ENCODE results near the gene SPRN.

DNA sequence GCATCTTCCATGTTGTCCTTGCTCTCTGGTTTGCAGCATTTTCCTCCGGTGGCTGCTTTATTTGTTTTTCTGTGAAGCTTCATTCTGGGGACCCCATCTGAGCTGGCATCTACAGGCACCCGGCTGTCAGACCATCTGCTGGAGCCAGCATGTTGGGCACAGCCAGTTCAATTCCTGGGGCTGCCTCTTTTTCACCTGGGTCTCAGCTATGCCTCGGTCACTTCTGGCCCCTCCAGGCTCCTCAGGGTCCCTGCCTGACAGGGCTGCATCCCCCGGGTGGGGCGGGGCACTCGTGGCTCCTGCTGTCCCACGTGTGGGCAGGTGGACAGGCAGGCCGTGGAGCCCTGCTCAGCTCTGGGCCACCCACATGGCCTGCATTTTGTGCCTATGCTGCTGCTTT lies 37.4 kb upstream of the SPRN start:
- TF ChIP-seq, protein P1, sequence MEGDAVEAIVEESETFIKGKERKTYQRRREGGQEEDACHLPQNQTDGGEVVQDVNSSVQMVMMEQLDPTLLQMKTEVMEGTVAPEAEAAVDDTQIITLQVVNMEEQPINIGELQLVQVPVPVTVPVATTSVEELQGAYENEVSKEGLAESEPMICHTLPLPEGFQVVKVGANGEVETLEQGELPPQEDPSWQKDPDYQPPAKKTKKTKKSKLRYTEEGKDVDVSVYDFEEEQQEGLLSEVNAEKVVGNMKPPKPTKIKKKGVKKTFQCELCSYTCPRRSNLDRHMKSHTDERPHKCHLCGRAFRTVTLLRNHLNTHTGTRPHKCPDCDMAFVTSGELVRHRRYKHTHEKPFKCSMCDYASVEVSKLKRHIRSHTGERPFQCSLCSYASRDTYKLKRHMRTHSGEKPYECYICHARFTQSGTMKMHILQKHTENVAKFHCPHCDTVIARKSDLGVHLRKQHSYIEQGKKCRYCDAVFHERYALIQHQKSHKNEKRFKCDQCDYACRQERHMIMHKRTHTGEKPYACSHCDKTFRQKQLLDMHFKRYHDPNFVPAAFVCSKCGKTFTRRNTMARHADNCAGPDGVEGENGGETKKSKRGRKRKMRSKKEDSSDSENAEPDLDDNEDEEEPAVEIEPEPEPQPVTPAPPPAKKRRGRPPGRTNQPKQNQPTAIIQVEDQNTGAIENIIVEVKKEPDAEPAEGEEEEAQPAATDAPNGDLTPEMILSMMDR (IDR thresholded peaks at IDR 0.05) = no peak
- no peak for TF ChIP-seq POLR2A (IDR thresholded peaks at IDR 0.05; ENCODE audit: low read depth)
- no peak for TF ChIP-seq POLR2AphosphoS5 (IDR thresholded peaks at IDR 0.05)
- TF ChIP-seq EP300 (IDR thresholded peaks at IDR 0.05) = no peak
